SKM-1 (cell line): ENCODE measurements around the gene BLMH.
"Not testable (repeated sequence)": the region's sequence is repeated elsewhere in the genome, so short reads cannot be mapped to it uniquely, and the experiment has no call there.

ENCODE experiments used
- DNase-seq: peaks from one replicate; lab custom pipeline; 2025; ENCODE audit not compliant: unreplicated experiment; lab: John Stamatoyannopoulos, UW

BLMH gene

DNA sequence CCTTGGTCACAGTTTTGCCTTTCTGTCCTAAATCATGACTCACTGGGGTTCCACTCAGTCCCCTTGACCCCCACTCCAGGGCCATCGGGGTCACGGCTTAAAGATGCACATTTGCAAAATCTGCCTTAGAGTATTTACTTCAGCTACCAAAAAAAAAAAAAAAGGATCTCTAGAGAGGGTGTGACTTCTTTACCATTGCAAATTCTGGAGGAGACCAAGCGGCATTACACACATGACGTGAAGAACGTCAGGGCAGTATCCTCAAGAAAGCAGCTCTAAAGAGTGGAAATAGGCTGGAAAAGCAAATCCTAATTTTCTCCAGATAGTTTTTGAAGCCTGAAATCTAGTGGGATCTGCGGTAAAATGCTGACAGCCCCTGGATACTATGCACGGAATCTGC lies 81.8 kb downstream of the BLMH start:
- no peak for DNase-seq

DNA sequence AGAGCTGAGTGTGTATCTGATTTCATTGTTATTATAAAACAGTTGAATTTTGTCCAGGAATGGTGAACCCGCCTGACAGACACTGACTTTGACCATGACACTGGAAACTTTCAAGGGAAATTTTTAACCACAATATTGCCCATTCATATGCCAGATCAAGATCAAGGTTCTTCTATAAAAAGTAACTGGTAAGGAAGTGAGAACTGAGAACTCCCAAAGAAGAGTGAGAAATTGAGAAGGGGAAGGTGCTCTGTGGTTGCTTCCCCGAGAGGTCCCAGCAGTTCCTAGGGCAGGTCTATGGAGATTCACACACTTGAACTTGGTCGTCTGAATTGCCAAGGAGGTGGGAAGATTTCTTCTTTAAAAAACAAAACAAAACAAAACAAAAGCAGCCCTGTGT lies 83.5 kb downstream of the BLMH start:
- DNase-seq, result no peak

DNA sequence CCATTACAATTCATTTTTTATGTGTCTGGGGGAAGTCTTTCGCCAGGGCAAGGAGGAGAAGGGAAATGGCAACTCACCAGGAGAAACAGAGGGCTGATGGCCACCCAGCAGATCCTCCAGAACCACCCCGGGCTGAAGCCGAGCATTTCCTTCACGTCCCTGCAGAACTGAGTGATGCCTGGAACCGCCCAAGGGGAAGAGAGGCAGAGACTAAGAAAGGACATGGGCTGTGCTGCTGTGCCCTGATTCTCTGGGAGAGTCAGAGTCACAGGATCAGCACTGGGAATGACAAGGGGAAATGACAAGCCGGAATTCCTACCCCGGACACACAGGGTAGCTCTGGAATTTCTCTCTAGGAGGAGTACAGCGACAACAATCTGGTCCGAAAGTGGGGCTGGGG lies 84.1 kb downstream of the BLMH start:
- DNase-seq, result no peak

DNA sequence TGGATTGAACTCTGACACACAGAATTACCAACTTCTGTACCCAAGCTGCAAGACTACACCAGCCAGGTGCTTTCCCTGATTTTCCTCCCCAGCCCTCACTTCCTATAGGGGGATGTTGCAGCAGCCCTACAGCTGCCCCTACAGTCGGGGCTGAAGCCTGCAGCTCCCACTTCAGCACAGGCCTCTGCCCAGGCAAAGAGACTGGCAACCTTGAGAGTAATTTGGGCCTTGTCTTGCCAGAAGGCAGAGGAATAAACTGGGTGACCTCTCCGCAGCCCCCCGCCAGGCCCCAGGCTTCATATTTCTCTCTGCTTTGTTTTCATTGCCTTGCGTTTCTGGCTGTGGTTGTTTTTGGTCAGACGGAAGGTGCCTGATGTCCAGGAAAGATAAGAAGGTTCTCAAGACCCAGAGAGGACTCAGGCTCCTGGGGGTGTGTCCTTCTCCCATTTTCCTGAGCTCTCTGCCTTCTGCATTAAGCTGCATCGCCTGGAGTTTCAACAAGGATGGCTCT lies 88.2 kb downstream of the BLMH start:
- no peak for DNase-seq

DNA sequence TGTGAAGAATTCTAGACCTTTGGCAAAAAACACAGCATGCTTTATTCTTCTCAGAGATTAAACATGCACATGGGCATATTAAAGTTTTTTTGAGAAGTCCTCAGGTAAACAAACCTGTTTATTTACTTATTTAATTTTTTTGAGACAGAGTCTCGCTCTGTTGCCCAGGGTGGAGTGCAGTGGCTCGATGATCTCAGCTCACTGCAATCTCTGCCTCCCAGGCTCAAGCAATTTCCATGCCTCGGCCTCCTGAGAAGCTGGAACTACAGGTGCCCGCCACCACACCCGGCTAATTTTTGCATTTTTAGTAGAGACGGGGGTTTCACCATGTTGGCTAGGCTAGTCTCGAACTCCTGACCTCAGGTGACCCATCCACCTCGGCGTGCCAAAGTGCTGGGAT lies 91.1 kb downstream of the BLMH start:
- not testable (repeated sequence) for DNase-seq

DNA sequence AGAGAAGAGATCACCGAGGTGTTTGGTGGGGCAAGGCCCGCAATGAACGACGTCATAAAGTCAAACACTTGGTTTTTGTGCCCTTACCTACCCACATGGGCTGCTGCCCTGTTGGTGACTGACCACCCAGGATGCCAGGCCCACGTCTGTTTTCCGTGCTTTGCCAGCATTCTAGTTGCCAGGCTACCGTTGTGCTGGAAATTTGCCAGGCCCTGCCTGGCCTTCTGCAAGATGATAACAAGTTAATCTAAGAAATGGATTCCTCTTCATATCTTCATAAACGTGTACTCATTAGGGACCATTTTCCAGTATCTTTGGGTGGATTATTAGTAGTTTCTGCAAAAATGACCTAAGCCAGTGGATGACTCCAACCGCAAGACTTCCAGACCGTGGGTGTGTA lies 91.6 kb downstream of the BLMH start:
- no peak for DNase-seq

DNA sequence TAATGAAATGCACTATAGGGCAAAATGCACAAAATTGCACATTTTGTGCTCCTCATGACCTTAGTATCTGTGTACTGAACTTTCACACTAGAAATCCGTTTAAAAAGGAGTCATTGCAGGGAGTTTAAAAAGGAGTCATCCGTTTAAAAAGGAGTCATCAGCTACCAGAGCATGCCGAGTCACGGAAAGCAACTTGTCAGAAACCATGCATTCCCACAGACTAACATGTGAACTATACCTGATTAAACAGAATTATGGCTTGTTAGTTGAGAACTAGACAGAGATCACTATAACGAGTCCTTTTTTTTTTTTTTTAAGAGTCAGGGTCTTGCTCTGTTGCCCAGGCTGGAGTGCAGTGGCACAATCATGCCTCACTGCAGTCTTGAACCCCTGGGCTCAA lies 92.1 kb downstream of the BLMH start:
- DNase-seq, result no peak
